22Rv1 (cell line): ENCODE data around the gene PRKCB.
"Not testable (repeated sequence)": the region's sequence is repeated elsewhere in the genome, so short reads cannot be mapped to it uniquely, and the experiment has no call there.

Experiments
- ZFX ChIP-seq: fragments of 450-650 bp; IDR thresholded peaks from 2 replicates; pipeline ENCODE4 v1.6.1; 2017; ENCODE audit warnings: antibody characterized with exemption, borderline replicate concordance
- TF ChIP-seq, protein P1 (sequence below): fragments of 450-650 bp; IDR thresholded peaks from 2 replicates; pipeline ENCODE4 v1.5.1; 2017; ENCODE audit warnings: mild to moderate bottlenecking

DNA sequence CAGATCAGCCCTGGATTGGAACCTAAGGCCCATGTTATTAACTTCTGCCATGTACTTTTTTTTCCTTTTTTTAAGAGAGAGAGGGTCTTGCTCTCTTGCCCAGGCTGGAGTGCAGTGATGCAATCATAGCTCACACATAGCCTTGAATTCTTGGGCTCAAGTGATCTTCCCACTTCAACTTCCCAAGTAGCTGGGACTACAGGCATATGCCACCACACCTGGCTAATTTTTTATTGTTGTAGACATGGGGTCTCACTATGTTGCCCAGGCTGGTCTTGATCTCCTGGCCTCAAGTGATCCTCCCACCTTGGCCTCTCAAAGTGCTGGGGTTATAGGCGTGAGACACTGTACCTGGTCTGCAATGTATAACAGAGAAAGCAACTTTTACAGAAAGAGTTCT lies 194.1 kb downstream of the PRKCB start:
- TF ChIP-seq, protein P1, sequence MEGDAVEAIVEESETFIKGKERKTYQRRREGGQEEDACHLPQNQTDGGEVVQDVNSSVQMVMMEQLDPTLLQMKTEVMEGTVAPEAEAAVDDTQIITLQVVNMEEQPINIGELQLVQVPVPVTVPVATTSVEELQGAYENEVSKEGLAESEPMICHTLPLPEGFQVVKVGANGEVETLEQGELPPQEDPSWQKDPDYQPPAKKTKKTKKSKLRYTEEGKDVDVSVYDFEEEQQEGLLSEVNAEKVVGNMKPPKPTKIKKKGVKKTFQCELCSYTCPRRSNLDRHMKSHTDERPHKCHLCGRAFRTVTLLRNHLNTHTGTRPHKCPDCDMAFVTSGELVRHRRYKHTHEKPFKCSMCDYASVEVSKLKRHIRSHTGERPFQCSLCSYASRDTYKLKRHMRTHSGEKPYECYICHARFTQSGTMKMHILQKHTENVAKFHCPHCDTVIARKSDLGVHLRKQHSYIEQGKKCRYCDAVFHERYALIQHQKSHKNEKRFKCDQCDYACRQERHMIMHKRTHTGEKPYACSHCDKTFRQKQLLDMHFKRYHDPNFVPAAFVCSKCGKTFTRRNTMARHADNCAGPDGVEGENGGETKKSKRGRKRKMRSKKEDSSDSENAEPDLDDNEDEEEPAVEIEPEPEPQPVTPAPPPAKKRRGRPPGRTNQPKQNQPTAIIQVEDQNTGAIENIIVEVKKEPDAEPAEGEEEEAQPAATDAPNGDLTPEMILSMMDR = not testable (repeated sequence)
- TF ChIP-seq ZFX = not testable (repeated sequence)
